Heart left ventricle (tissue), 16 donors: ENCODE measurements around the gene CDH13. TPM values are rescaled to one million over a fixed set of nuclear protein-coding genes. Genes with fewer than 3 reads are reported as not detected.
A peak's percentile ranks its signal among the peaks of the same experiment; 100 is the strongest.

Experiments
- ATAC-seq, 4 donors: fragments of 200-7000 bp; cut with Tn5 transposase; one replicate each; pipeline ENCODE4 v1.9.1; 2020 to 2022; ENCODE audit warnings: moderate library complexity in 4 of 4, mild to moderate bottlenecking in 3 of 4, moderate number of reproducible peaks in 1 of 4
- DNase-seq, 5 donors: peaks; one replicate each; pipeline ENCODE4 v3.0.0-alpha.2; 2020
- H3K27ac ChIP-seq, 12 donors: fragments of 200-600 bp; sonication (generic) in 4 of 12; one replicate each; pipeline versions ENCODE4 v1.5.0 to v1.8.0; 2016 to 2022; ENCODE audit warnings: mild to moderate bottlenecking in 2 of 12
- H3K27me3 ChIP-seq, 9 donors: fragments of 200-600 bp; sonication (generic) in 2 of 9; one replicate each; pipeline versions ENCODE4 v1.5.1 to v1.8.0; 2016 to 2022; ENCODE audit warnings: mild to moderate bottlenecking in 3 of 9
- H3K36me3 ChIP-seq, 9 donors: fragments of 200-600 bp; sonication (generic) in 2 of 9; one replicate each; pipeline versions ENCODE4 v1.5.0 to v1.8.0; 2018 to 2022; ENCODE audit warnings: mild to moderate bottlenecking in 2 of 9
- H3K4me1 ChIP-seq, 12 donors: fragments of 200-600 bp; sonication (generic) in 4 of 12; one replicate each; pipeline versions ENCODE4 v1.5.0 to v1.8.0; 2016 to 2022; ENCODE audit warnings: mild to moderate bottlenecking in 3 of 12
- H3K4me3 ChIP-seq, 12 donors: fragments of 200-600 bp; sonication (generic) in 4 of 12; one replicate each; pipeline versions ENCODE4 v1.5.0 to v1.8.0; 2017 to 2022; ENCODE audit warnings: mild to moderate bottlenecking in 9 of 12, moderate library complexity in 4 of 12
- H3K9me3 ChIP-seq, 12 donors: fragments of 200-600 bp; sonication (generic) in 4 of 12; one replicate each; pipeline versions ENCODE4 v1.5.0 to v1.8.0; 2016 to 2022; ENCODE audit warnings: mild to moderate bottlenecking in 1 of 12
- POLR2A ChIP-seq, 2 donors: fragments of 450-650 bp; IDR thresholded peaks; one replicate each; pipeline ENCODE4 v1.6.1; 2017; ENCODE audit warnings: antibody characterized with exemption in 2 of 2, mild to moderate bottlenecking in 2 of 2, moderate library complexity in 2 of 2
- WGBS, 4 donors: extraction: QIAGEN DNeasy Blood & Tissue Kit in 2 of 4; methylation state at CpG; one replicate each; pipeline versions ENCODE4 v1.1.5 to v1.1.7; 2013 to 2018; 5-methylcytosine and 5-hydroxymethylcytosine counted together
- intact Hi-C, 10 donors: fragments of 100-400 bp; cut with DNase I; formaldehyde crosslinking; loops; one replicate each; pipeline versions ENCODE4 v1.11.1 to v1.14.2; 2022
- polyA plus RNA-seq, 2 donors: library from polyadenylated mRNA; stranded (reverse); fragments of 200-250 nt; gene quantifications; one replicate each; pipeline ENCODE4 v1.2.3, GENCODE V29; 2013
- total RNA-seq, 9 donors: library from RNA; depleted of rRNA in 2 of 9; stranded (reverse); fragments of >200 nt in 2 of 9; fragmentation: NEBNext Ultra II Directional in 3 of 9; extraction: Animal tissue kit (Norgen Biotek cat#: 25700) in 3 of 9; gene quantifications; one replicate each; pipeline versions ENCODE4 v1.1.0 to v1.2.4, GENCODE V29; 2016 to 2023
- TF ChIP-seq, protein P1 (sequence below), 12 donors: fragments of 200-600 bp; sonication (generic) in 4 of 12; IDR thresholded peaks; one replicate each; pipeline versions ENCODE4 v1.5.0 to v1.8.0; 2018 to 2022; ENCODE audit warnings: antibody characterized with exemption in 12 of 12, mild to moderate bottlenecking in 5 of 12
- donor health status: ischemic (EF 13 %, LVEDD 7.1; RV severe dilation, severe dysfunction).
- donor health status: healthy with polysubstance abuse.
- donor health status: DM: no; HTN: yes; CAD: no.
- donor health status: DM: no; HTN: no; CAD: no.
- donor health status: ischemic (EF 25% LVEDD 6.9; RV normal size, moderate dysfunction).
- donor health status: ischemic (EF 25% LVEDD 5.7; RV mildly dilated, moderate dysfunction).
- donor health status: healthy.
- donor health status: DM: yes; HTN: yes; CAD: no.
- donor health status: ischemic (EF 35%, LVEDD 5.7; RV mildly dilated, moderate dysfunction).
- donor health status: nonischemic (EF 11% LVEDD 7.7; RV severe dilation, severe dysfunction).
- donor health status: DM: yes; HTN: yes; CAD: no.
- donor health status: PGD.
- donor health status: ischemic (EF 29% LVEDD 5.4; RV normal size, mild dysfunction).
- donor health status: nonischemic (EF 23%, LVEDD 6.1; RV moderate dilation, normal function).

CDH13 gene
- total and polyA plus RNA-seq, 11 donors, result 15.0 to 172 (median 137) TPM

DNA sequence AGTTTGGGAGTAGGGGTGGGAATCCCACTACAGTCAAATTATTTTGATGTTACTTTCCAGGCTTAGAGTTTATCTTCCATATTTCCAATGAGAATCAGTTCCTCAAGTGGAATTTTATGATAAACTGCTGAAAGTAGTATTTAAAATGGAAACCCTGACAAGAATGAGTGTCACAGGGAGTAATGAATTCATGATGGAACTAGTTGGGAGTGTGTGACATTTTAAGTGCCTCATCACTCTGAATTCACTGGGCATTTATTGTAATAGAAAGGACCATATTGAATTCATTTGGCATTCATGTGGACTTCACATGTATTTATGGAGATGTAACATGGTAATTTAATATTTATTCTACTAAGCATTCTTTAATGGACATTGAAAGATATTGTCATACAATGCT is 320.9 kb downstream of the CDH13 start:
- intact Hi-C loops, result no loop called here
- Histone ChIP-seq H3K4me1 (peaks cover 0 to 15% (median 6%) of the 10 kb centered on the region in 12 donors), H3K27me3 (no peaks in the 10 kb centered on the region), H3K27ac (no peak overlapping the region), H3K4me3 (no peak overlapping the region), H3K36me3 (no peaks in the 10 kb centered on the region), H3K9me3 (no peaks in the 10 kb centered on the region)
- no peak for ATAC-seq
- TF ChIP-seq POLR2A (IDR thresholded peaks at IDR 0.05), result no peak
- TF ChIP-seq, protein P1, sequence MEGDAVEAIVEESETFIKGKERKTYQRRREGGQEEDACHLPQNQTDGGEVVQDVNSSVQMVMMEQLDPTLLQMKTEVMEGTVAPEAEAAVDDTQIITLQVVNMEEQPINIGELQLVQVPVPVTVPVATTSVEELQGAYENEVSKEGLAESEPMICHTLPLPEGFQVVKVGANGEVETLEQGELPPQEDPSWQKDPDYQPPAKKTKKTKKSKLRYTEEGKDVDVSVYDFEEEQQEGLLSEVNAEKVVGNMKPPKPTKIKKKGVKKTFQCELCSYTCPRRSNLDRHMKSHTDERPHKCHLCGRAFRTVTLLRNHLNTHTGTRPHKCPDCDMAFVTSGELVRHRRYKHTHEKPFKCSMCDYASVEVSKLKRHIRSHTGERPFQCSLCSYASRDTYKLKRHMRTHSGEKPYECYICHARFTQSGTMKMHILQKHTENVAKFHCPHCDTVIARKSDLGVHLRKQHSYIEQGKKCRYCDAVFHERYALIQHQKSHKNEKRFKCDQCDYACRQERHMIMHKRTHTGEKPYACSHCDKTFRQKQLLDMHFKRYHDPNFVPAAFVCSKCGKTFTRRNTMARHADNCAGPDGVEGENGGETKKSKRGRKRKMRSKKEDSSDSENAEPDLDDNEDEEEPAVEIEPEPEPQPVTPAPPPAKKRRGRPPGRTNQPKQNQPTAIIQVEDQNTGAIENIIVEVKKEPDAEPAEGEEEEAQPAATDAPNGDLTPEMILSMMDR (IDR thresholded peaks at IDR 0.05), result no peak
- no peak for DNase-seq

DNA sequence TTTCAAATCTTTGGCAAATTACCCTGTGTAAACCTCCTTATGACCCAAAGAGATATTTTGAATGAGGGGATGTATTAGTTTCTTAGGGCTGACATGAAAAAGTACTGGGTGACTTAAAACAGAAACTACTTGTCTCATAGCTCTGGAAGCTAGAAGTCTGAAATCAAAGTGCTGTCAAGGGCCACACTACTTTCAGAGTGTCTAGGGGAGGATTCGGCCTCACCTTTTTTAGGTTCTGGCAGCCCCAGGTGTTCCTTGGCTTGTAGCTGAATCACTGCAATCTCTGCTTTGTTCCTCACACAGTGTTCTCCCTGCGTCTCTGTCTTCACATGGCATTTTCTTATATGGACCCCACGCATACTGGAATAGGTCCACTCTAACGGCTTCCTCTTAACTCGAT is 322.2 kb downstream of the CDH13 start:
- DNase-seq (no peak), ATAC-seq (no peak)
- no peaks in the 10 kb centered on the region for H3K36me3 ChIP-seq
- H3K4me3 ChIP-seq, result no peak overlapping the region
- H3K27ac ChIP-seq, result no peak overlapping the region
- intact Hi-C loops, result no loop called here
- no peaks in the 10 kb centered on the region for H3K27me3 ChIP-seq
- no peak for TF ChIP-seq POLR2A (IDR thresholded peaks at IDR 0.05)
- TF ChIP-seq, protein P1 (IDR thresholded peaks at IDR 0.05), result no peak
- peaks cover 0 to 11% (median 4%) of the 10 kb centered on the region in 12 donors for H3K4me1 ChIP-seq
- WGBS, 4 donors, result 86 to 93% (median 90%) methylated on average over 5 of the region's 5 CpGs
- H3K9me3 ChIP-seq, result no peaks in the 10 kb centered on the region

DNA sequence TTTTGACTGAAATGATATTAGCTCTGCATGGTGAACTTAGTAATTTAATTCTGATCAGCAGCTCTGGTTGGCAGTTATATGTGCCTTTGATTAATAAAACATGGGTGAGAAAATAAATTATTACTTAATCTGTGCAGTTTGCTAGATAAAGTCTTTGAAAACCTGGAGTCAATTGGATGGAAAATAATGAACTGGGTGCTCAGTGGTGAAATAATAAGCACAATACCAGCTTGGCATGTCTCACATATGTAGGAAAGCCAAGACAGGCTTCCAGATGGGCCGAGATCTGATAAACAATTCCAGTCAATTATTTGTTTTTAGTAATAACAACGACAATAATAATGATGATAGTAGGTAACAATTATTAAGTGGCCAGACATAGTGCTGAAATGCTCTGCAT is 326.7 kb downstream of the CDH13 start:
- 88 to 95% (median 91%) methylated on average over 2 of the region's 2 CpGs for WGBS, 4 donors
- TF ChIP-seq, protein P1 (IDR thresholded peaks at IDR 0.05), result no peak
- no peak for TF ChIP-seq POLR2A (IDR thresholded peaks at IDR 0.05)
- H3K27me3 ChIP-seq, result no peaks in the 10 kb centered on the region
- H3K4me1 ChIP-seq, result peaks cover 0 to 8% (median 0%) of the 10 kb centered on the region in 12 donors
- H3K4me3 ChIP-seq, result no peak overlapping the region
- DNase-seq (no peak), ATAC-seq (no peak)
- no peak overlapping the region for H3K27ac ChIP-seq
- intact Hi-C loops, result no loop called here
- H3K36me3 ChIP-seq, result no peaks in the 10 kb centered on the region
- H3K9me3 ChIP-seq, result no peaks in the 10 kb centered on the region

DNA sequence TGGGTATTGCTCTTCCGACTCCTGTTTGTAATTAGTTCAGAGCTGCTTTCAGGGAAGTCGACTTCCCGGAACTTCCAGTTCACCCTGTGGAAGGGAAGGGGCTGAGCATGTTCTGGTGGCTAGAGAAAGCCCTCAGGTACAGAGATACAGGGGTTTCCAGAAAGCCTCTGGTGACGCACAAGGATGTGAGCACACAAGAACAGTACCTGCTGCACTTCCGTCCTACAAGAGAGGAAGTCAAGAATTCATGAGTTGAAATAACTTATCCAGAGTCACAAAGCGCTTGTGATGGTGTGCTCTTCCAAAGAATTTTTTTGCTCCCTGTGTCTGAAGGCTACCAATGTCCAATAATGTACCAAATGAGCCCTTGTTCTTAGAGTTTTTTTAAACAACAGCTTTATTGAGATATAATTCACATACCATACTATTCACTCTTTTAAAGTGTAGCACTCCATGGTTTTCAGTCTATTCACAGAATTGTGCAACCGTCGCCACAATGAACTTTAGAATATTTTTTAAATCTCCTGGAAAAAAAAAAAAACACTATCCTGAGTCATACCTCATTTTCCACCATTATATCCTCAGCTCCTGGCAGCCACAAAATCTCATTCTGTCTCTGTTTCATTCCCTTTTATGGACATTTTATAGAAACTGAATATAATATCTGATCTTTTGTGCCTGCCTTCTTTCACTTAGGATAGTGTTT is 327.6 kb downstream of the CDH13 start:
- ATAC-seq, result peak in 1 of 4 donors; percentile 68
- no peak for TF ChIP-seq POLR2A (IDR thresholded peaks at IDR 0.05)
- TF ChIP-seq, protein P1 (IDR thresholded peaks at IDR 0.05), result no peak
- intact Hi-C loops, result no loop called here
- peaks cover 0 to 8% (median 0%) of the 10 kb centered on the region in 12 donors for H3K4me1 ChIP-seq
- H3K27me3 ChIP-seq, result no peaks in the 10 kb centered on the region
- no peak overlapping the region for H3K4me3 ChIP-seq
- no peak for DNase-seq
- no peak overlapping the region for H3K27ac ChIP-seq
- WGBS, 4 donors, result 83 to 94% (median 88%) methylated on average over 8 of the region's 8 CpGs
- no peaks in the 10 kb centered on the region for H3K36me3 ChIP-seq
- H3K9me3 ChIP-seq, result no peaks in the 10 kb centered on the region
